GM12865 (cell line): ENCODE measurements around the gene FBXL17.

Experiments used
- DNase-seq: peaks from one replicate; pipeline ENCODE4 v3.0.0; 2010; ENCODE audit warnings: low read depth
- H3K4me3 ChIP-seq: 2 replicates; pipeline ENCODE4 v1.5.1; 2011; ENCODE audit warnings: mild to moderate bottlenecking, low read depth, low read length, control low read depth
- CTCF ChIP-seq: IDR thresholded peaks from 2 replicates; pipeline ENCODE4 v1.5.1; 2011; ENCODE audit warnings: low read length, control low read depth, low read depth, inconsistent platforms; ENCODE audit not compliant: insufficient read depth; ENCODE audit errors: missing control alignments

The FBXL17 gene

GRCh38 chr5:108315829-108316228 is 66.1 kb downstream of the FBXL17 start:
- no peak for DNase-seq
- no peak overlapping the region for H3K4me3 ChIP-seq
- no peak for TF ChIP-seq CTCF

- TF ChIP-seq CTCF: no peak
- no peak for DNase-seq
- H3K4me3 ChIP-seq: no peak overlapping the region
These were observed 69.6 kb downstream of the FBXL17 start for GRCh38 chr5:108312258-108312657.

GRCh38 chr5:108311682-108312081 is 70.2 kb downstream of the FBXL17 start:
- DNase-seq: no peak
- TF ChIP-seq CTCF: no peak

GRCh38 chr5:108303611-108304010 is 78.3 kb downstream of the FBXL17 start:
- no peak for TF ChIP-seq CTCF
- H3K4me3 ChIP-seq: no peak overlapping the region
- no peak for DNase-seq

More at GRCh38 chr5:108311682-108312081, 70.2 kb downstream of the FBXL17 start:
- no peak overlapping the region for H3K4me3 ChIP-seq

- H3K4me3 ChIP-seq: no peak overlapping the region
- no peak for TF ChIP-seq CTCF
- DNase-seq: no peak
These were observed 78.8 kb downstream of the FBXL17 start for GRCh38 chr5:108303086-108303485.

GRCh38 chr5:108297042-108297601 is 84.8 kb downstream of the FBXL17 start:
- H3K4me3 ChIP-seq: no peak overlapping the region
- TF ChIP-seq CTCF: no peak
- DNase-seq: no peak
